Measurements from ENCODE around the gene NXT1. TPM values are rescaled to one million over a fixed set of nuclear protein-coding genes. Genes with fewer than 3 reads are reported as not detected.
A peak's percentile ranks its signal among the peaks of the same experiment; 100 is the strongest.

The NXT1 gene
- total RNA-seq, 1 donor from 2014 or later, result 21.2 TPM

GRCh38 chr20:23360531-23360930, 9.9 kb downstream of the NXT1 start:
- Mint-ChIP-seq H3K27ac (peak overlapping the region; percentile 99), H3K36me3 (ENCODE audit: insufficient read depth) (peaks cover 10% of the 10 kb centered on the region), H3K27me3 (no peaks in the 10 kb centered on the region), H3K4me1 (ENCODE audit: low read depth) (peaks cover 34% of the 10 kb centered on the region), H3K4me3 (ENCODE audit: low read depth) (peak overlapping the region; percentile 82), H3K9me3 (ENCODE audit: low read depth) (no peaks in the 10 kb centered on the region)
- TF ChIP-seq CTCF (IDR thresholded peaks at IDR 0.05; ENCODE audit: unreplicated experiment), result no peak
- no peak for DNase-seq (ENCODE audit: low spot score, unreplicated experiment)

DNA sequence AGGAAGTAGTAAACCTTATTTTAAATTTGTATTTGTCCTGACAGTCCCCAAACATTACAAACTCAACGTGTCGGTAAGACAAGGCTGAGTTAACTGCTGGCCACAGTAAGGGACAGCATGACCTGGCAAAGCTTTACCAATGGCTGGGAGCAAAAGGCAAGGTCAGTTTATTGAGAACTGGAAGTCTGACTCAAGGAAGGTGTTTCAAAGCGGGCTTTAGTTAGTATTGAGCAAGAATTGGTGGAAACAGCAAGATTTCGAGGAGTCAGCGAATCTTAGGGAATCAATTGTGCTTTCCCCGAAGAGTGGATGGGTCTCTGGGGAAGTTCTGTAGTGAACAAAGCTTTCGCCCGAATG, 10.5 kb downstream of the NXT1 start:
- peaks cover 13% of the 10 kb centered on the region for H3K36me3 Mint-ChIP-seq (ENCODE audit: insufficient read depth)
- H3K4me1 Mint-ChIP-seq (ENCODE audit: low read depth), result peaks cover 36% of the 10 kb centered on the region
- DNase-seq (ENCODE audit: low spot score, unreplicated experiment), result no peak
- H3K4me3 Mint-ChIP-seq (ENCODE audit: low read depth), result peak overlapping the region; percentile 82
- H3K27me3 Mint-ChIP-seq, result no peaks in the 10 kb centered on the region
- TF ChIP-seq CTCF (IDR thresholded peaks at IDR 0.05; ENCODE audit: unreplicated experiment), result no peak
- H3K27ac Mint-ChIP-seq, result peak overlapping the region; percentile 99
- H3K9me3 Mint-ChIP-seq (ENCODE audit: low read depth), result no peaks in the 10 kb centered on the region

GRCh38 chr20:23361476-23362391, 11.1 kb downstream of the NXT1 start, which contains the start of gene GZF1:
Gene GZF1 (plus strand): TSS chr20:23362182. CDS start chr20:23364384, 2,202 bp downstream.
- TF ChIP-seq CTCF (IDR thresholded peaks at IDR 0.05; ENCODE audit: unreplicated experiment), result no peak
- Mint-ChIP-seq H3K27ac (peak within 1 kb of the TSS; percentile 99), H3K27me3 (no peaks in the 10 kb centered on the region), H3K4me1 (ENCODE audit: low read depth) (peaks cover 38% of the 10 kb centered on the region), H3K4me3 (ENCODE audit: low read depth) (peak within 1 kb of the TSS; percentile 94), H3K36me3 (ENCODE audit: insufficient read depth) (peaks cover 13% of the 10 kb centered on the region), H3K9me3 (ENCODE audit: low read depth) (no peaks in the 10 kb centered on the region)
- peak; percentile 99 for DNase-seq (ENCODE audit: low spot score, unreplicated experiment)

GRCh38 chr20:23362392-23363256, 12.0 kb downstream of the NXT1 start:
- DNase-seq (ENCODE audit: low spot score, unreplicated experiment), result no peak
- peak overlapping the region; percentile 94 for H3K4me3 Mint-ChIP-seq (ENCODE audit: low read depth)
- no peak for TF ChIP-seq CTCF (IDR thresholded peaks at IDR 0.05; ENCODE audit: unreplicated experiment)
- peak overlapping the region; percentile 99 for H3K27ac Mint-ChIP-seq
- no peaks in the 10 kb centered on the region for H3K9me3 Mint-ChIP-seq (ENCODE audit: low read depth)
- H3K27me3 Mint-ChIP-seq, result no peaks in the 10 kb centered on the region
- peaks cover 37% of the 10 kb centered on the region for H3K4me1 Mint-ChIP-seq (ENCODE audit: low read depth)
- H3K36me3 Mint-ChIP-seq (ENCODE audit: insufficient read depth), result peaks cover 13% of the 10 kb centered on the region

DNA sequence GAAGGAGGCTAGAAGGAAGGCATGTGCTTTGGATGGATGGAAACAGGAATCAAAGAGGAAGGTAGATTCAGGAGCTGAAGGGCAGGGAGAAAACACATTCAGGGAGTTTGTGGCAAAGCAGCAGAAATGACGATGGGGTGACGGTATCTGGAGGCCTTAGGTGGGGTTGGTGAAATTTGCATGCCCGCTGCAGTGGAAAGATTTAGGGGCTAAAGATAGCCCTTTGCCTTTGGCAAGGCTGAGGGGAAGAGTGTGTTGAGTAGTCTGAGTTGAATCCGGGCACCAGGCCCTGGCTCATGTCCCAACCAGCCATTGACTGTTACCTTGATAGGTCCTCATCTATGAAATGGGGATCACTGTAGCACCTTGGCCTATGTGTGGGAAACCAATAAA, 12.7 kb downstream of the NXT1 start:
- Mint-ChIP-seq H3K4me1 (ENCODE audit: low read depth) (peaks cover 36% of the 10 kb centered on the region), H3K36me3 (ENCODE audit: insufficient read depth) (peaks cover 13% of the 10 kb centered on the region), H3K27me3 (no peaks in the 10 kb centered on the region), H3K27ac (peak overlapping the region; percentile 99), H3K4me3 (ENCODE audit: low read depth) (peak overlapping the region; percentile 94), H3K9me3 (ENCODE audit: low read depth) (no peaks in the 10 kb centered on the region)
- DNase-seq (ENCODE audit: low spot score, unreplicated experiment), result no peak
- TF ChIP-seq CTCF (IDR thresholded peaks at IDR 0.05; ENCODE audit: unreplicated experiment), result no peak

Data from progenitor cell of endocrine pancreas (in vitro differentiated cells).